Colon (tissue), 2 donors: ENCODE measurements around the gene FAM229A.

Source experiments
- FAIRE-seq: peaks from 2 replicates; lab custom pipeline; 2012; peaks lifted over from hg19 to GRCh38; lab: Jason Lieb, UNC
- donor health status: control.
- donor health status: control.

The FAM229A gene

GRCh38 chr1:32329931-32330466 lies 32.3 kb downstream of the FAM229A start:
- FAIRE-seq = no peak

- FAIRE-seq = no peak
These were observed 35.1 kb downstream of the FAM229A start for GRCh38 chr1:32327204-32327603.

- FAIRE-seq = no peak
These were observed 40.5 kb downstream of the FAM229A start for GRCh38 chr1:32321712-32322291.

- no peak for FAIRE-seq
These were observed 44.0 kb downstream of the FAM229A start for GRCh38 chr1:32318127-32318869.

GRCh38 chr1:32316903-32317277 lies 45.4 kb downstream of the FAM229A start:
- FAIRE-seq = no peak

GRCh38 chr1:32311709-32312393 lies 50.4 kb downstream of the FAM229A start:
- FAIRE-seq = no peak
